ENCODE results near the gene PLAGL2. TPM values are rescaled to one million over a fixed set of nuclear protein-coding genes. Genes with fewer than 3 reads are reported as not detected.

The PLAGL2 gene
- total RNA-seq, 3 donors from 2014 or later: 12.9 to 21.9 (median 16.5) TPM

DNA sequence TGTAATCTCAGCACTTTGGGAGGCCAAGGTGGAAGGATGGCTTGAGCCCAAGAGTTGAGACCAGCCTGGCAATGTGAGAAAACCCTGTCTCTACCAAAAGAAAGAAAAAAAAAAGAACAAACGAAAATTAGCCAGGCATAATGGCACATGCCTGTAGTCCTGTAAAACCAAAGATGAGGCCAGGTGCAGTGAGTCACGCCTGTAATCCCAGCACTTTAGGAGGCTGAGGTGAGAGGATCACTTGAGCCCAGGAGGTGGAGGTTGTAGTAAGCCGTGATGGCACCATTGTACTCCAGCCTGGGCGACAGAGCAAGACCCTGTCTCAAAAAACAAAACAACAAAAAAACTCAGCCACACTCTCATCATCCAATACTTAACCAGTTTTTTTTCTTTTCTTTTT lies 37.4 kb upstream of the PLAGL2 start:
- Histone ChIP-seq H3K36me3 (ENCODE audit: low read depth) (no peaks in the 10 kb centered on the region), H3K4me1 (ENCODE audit: low read depth) (no peaks in the 10 kb centered on the region), H3K9me3 (no peaks in the 10 kb centered on the region), H3K4me3 (no peak overlapping the region)
- TF ChIP-seq, protein P1, sequence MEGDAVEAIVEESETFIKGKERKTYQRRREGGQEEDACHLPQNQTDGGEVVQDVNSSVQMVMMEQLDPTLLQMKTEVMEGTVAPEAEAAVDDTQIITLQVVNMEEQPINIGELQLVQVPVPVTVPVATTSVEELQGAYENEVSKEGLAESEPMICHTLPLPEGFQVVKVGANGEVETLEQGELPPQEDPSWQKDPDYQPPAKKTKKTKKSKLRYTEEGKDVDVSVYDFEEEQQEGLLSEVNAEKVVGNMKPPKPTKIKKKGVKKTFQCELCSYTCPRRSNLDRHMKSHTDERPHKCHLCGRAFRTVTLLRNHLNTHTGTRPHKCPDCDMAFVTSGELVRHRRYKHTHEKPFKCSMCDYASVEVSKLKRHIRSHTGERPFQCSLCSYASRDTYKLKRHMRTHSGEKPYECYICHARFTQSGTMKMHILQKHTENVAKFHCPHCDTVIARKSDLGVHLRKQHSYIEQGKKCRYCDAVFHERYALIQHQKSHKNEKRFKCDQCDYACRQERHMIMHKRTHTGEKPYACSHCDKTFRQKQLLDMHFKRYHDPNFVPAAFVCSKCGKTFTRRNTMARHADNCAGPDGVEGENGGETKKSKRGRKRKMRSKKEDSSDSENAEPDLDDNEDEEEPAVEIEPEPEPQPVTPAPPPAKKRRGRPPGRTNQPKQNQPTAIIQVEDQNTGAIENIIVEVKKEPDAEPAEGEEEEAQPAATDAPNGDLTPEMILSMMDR (IDR thresholded peaks at IDR 0.05): no peak
- ATAC-seq (no peak), DNase-seq (no peak)
- intact Hi-C loops (cut with DNase I, micrococcal nuclease): no loop called here

DNA sequence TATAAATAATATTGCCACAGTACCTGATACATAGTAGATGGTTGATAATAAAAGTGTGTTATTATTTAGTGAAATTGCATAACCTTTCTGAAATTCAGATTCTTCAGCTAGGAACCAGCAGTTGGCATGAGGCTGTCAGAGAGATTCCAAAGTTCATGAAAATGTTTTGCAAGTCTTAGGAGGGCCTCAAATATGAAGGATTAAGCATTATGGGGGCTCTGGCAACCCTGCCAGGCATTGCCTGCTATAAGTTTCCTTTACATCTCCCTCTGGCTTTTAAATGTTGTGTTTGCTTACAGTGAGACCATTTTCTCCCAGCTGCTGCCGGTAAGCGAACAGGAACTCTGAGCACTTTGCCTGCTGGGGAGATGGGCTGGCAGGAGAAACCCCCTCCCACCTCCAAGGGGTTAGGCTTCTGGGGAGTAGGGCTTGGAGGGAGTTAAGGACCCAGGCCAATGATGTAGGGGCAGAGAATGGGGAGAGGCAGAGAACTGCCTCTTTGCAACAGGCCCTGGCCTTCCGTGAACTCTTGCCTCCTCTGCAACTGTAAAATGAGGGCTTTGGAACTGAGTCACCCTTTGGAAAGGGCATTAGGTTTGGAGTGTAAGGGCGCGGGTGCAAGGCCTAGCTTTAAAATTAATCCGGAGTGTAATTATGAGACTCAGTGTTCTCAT lies 36.7 kb upstream of the PLAGL2 start:
- intact Hi-C loops (cut with DNase I, micrococcal nuclease): no loop called here
- peak; percentile 72 for ATAC-seq

DNA sequence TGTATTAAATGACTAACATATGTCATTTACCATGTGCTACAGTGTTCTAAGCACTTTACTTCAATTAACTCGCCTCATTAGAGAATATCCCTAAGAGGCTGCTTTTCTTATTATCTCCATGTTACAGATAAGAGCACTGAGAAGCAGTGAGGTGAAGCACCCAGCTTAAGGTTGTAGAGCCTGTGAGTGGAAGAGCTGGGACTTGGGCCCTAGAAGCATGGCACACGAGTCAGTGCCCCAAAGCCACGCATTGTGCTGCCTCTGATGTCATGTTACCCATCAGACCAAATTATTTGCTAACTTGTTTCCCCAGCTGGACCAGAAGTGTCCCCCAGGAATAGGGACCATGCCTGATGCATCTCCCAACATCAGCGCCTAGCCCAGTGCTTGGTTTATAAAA lies 34.3 kb upstream of the PLAGL2 start:
- ATAC-seq: no peak
- DNase-seq: no peak
- Histone ChIP-seq H3K36me3 (ENCODE audit: low read depth) (no peaks in the 10 kb centered on the region), H3K4me3 (no peak overlapping the region), H3K4me1 (ENCODE audit: low read depth) (peaks cover 4% of the 10 kb centered on the region), H3K9me3 (no peaks in the 10 kb centered on the region)
- TF ChIP-seq, protein P1 (IDR thresholded peaks at IDR 0.05): no peak
- intact Hi-C loops (cut with DNase I, micrococcal nuclease): no loop called here

More for the DNA sequence above, 36.7 kb upstream of the PLAGL2 start:
- no peak for DNase-seq
- H3K36me3 ChIP-seq (ENCODE audit: low read depth): no peaks in the 10 kb centered on the region
- TF ChIP-seq, protein P1 (IDR thresholded peaks at IDR 0.05): no peak
- H3K9me3 ChIP-seq: no peaks in the 10 kb centered on the region
- no peak overlapping the region for H3K4me3 ChIP-seq
- H3K4me1 ChIP-seq (ENCODE audit: low read depth): no peaks in the 10 kb centered on the region

DNA sequence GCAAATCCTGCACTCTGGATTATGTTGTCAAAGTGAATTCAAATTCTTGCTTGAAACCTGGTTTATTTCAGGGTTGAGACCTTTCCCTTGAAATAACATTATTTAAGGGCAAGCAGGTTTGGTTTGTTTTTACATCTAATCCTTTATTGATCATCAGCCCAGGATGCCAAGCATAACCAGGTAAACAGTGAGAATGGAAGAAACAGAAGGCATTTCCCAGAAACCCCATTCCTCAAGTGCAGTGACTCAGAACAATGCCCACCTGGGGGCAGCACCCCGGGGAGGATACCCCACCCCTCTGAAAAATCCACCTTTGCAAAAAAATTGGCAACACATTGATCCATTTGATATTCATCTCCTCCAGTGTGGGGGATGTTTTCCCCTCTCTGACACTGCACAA lies 32.7 kb upstream of the PLAGL2 start:
- H3K4me1 ChIP-seq (ENCODE audit: low read depth): peaks cover 19% of the 10 kb centered on the region
- no peaks in the 10 kb centered on the region for H3K9me3 ChIP-seq
- TF ChIP-seq, protein P1 (IDR thresholded peaks at IDR 0.05): no peak
- intact Hi-C loops (cut with DNase I, micrococcal nuclease): no loop called here
- no peak overlapping the region for H3K4me3 ChIP-seq
- ATAC-seq (no peak), DNase-seq (no peak)
- no peaks in the 10 kb centered on the region for H3K36me3 ChIP-seq (ENCODE audit: low read depth)

DNA sequence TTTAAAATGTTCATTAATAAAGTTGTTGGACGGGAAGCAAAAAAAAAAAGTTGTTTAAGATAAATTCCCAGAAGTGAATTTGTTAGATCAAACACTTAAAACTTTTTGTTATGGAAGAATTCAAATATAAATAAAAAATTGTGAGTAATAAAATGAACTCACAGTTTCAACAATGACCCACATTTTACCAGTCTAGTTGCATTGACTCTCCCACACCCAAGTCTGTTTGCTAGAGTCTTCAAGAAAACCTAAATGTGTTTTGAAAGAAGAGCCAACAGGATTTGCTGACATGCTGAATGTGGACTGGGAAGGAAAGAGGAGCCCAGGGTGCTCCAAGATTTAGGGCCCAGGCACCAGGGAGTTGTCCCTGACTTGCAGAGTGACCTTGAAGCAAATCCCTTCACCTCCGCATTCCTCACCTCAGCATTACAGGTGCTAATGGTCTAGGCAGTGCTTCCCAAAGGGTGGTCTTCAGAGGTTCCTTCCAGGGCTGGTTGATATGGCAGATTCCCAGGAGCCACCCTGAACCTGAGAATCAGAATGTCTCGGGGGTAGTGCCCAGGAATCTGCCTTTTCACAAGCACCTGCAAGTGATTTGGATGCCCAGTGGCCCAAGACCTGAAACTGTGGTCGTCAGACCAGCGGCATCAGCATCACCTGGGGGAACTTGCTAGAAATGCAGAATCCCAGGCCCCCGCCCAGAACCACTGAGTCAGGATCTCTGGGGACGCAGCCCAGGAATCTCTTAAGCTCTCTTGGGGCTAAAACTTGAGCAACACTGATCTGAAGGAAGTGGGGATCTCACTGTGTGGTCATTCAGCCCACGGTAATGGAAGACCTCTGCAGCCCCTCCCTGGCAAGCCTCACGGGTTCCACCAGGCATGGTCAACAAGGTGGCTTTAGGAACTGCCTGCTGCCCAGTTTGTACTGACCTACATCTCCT lies 31.2 kb upstream of the PLAGL2 start:
- DNase-seq (no peak), ATAC-seq (no peak)
- H3K9me3 ChIP-seq: no peaks in the 10 kb centered on the region
- H3K4me3 ChIP-seq: no peak overlapping the region
- intact Hi-C loops (cut with DNase I, micrococcal nuclease): no loop called here
- H3K36me3 ChIP-seq (ENCODE audit: low read depth): no peaks in the 10 kb centered on the region
- TF ChIP-seq, protein P1 (IDR thresholded peaks at IDR 0.05): no peak
- peaks cover 19% of the 10 kb centered on the region for H3K4me1 ChIP-seq (ENCODE audit: low read depth)

All from mucosa of descending colon (tissue), 3 donors.